ENCODE results near the gene FHIT.
"Not testable (repeated sequence)": the region's sequence is repeated elsewhere in the genome, so short reads cannot be mapped to it uniquely, and the experiment has no call there.

The FHIT gene

GRCh38 chr3:59809016-59809415 is 1442.2 kb downstream of the FHIT start:
- DNase-seq (ENCODE audit: insufficient read length) (no peak), FAIRE-seq (no peak)
- TF ChIP-seq POLR2AphosphoS5 (IDR thresholded peaks at IDR 0.05; ENCODE audit: low read depth, low read length) (no peak), POLR2A (IDR thresholded peaks at IDR 0.05; ENCODE audit: low read depth, low read length) (no peak), TAF1 (IDR thresholded peaks at IDR 0.05; ENCODE audit: borderline replicate concordance, low read depth, low read length) (no peak)

- no peak for TF ChIP-seq POLR2AphosphoS5 (IDR thresholded peaks at IDR 0.05; ENCODE audit: low read depth, low read length)
- no peak for TF ChIP-seq TAF1 (IDR thresholded peaks at IDR 0.05; ENCODE audit: borderline replicate concordance, low read depth, low read length)
- TF ChIP-seq POLR2A (IDR thresholded peaks at IDR 0.05; ENCODE audit: low read depth, low read length), result no peak
- no peak for FAIRE-seq
- DNase-seq (ENCODE audit: insufficient read length), result no peak
Measured at GRCh38 chr3:59808446-59808845, 1442.8 kb downstream of the FHIT start.

GRCh38 chr3:59803268-59803667 is 1448.0 kb downstream of the FHIT start:
- no peak for TF ChIP-seq TAF1 (IDR thresholded peaks at IDR 0.05; ENCODE audit: borderline replicate concordance, low read depth, low read length)
- TF ChIP-seq POLR2A (IDR thresholded peaks at IDR 0.05; ENCODE audit: low read depth, low read length), result no peak
- no peak for TF ChIP-seq POLR2AphosphoS5 (IDR thresholded peaks at IDR 0.05; ENCODE audit: low read depth, low read length)
- DNase-seq (ENCODE audit: insufficient read length) (no peak), FAIRE-seq (no peak)

- not testable (repeated sequence) for FAIRE-seq
Measured at GRCh38 chr3:59802453-59802852, 1448.8 kb downstream of the FHIT start.

GRCh38 chr3:59802045-59802444 is 1449.2 kb downstream of the FHIT start:
- no peak for TF ChIP-seq POLR2A (IDR thresholded peaks at IDR 0.05; ENCODE audit: low read depth, low read length)
- no peak for TF ChIP-seq POLR2AphosphoS5 (IDR thresholded peaks at IDR 0.05; ENCODE audit: low read depth, low read length)
- no peak for TF ChIP-seq TAF1 (IDR thresholded peaks at IDR 0.05; ENCODE audit: borderline replicate concordance, low read depth, low read length)
- no peak for FAIRE-seq
- DNase-seq (ENCODE audit: insufficient read length), result no peak

More at GRCh38 chr3:59802453-59802852, 1448.8 kb downstream of the FHIT start:
- DNase-seq (ENCODE audit: insufficient read length), result not testable (repeated sequence)

GRCh38 chr3:59800481-59800880 is 1450.8 kb downstream of the FHIT start:
- no peak for FAIRE-seq
- TF ChIP-seq TAF1 (IDR thresholded peaks at IDR 0.05; ENCODE audit: borderline replicate concordance, low read depth, low read length), result no peak
- TF ChIP-seq POLR2AphosphoS5 (IDR thresholded peaks at IDR 0.05; ENCODE audit: low read depth, low read length), result no peak
- TF ChIP-seq POLR2A (IDR thresholded peaks at IDR 0.05; ENCODE audit: low read depth, low read length), result no peak
- no peak for DNase-seq (ENCODE audit: insufficient read length)

- TF ChIP-seq POLR2A (IDR thresholded peaks at IDR 0.05; ENCODE audit: low read depth, low read length) (no peak), TAF1 (IDR thresholded peaks at IDR 0.05; ENCODE audit: borderline replicate concordance, low read depth, low read length) (no peak), POLR2AphosphoS5 (IDR thresholded peaks at IDR 0.05; ENCODE audit: low read depth, low read length) (no peak)
- DNase-seq (ENCODE audit: insufficient read length) (no peak), FAIRE-seq (no peak)
Measured at GRCh38 chr3:59798372-59799086, 1452.7 kb downstream of the FHIT start.

GRCh38 chr3:59797533-59797932 is 1453.7 kb downstream of the FHIT start:
- TF ChIP-seq POLR2AphosphoS5 (IDR thresholded peaks at IDR 0.05; ENCODE audit: low read depth, low read length) (no peak), POLR2A (IDR thresholded peaks at IDR 0.05; ENCODE audit: low read depth, low read length) (no peak), TAF1 (IDR thresholded peaks at IDR 0.05; ENCODE audit: borderline replicate concordance, low read depth, low read length) (no peak)
- DNase-seq (ENCODE audit: insufficient read length), result no peak
- no peak for FAIRE-seq

GRCh38 chr3:59796456-59796855 is 1454.8 kb downstream of the FHIT start:
- DNase-seq (ENCODE audit: insufficient read length) (no peak), FAIRE-seq (no peak)
- TF ChIP-seq POLR2A (IDR thresholded peaks at IDR 0.05; ENCODE audit: low read depth, low read length) (no peak), POLR2AphosphoS5 (IDR thresholded peaks at IDR 0.05; ENCODE audit: low read depth, low read length) (no peak), TAF1 (IDR thresholded peaks at IDR 0.05; ENCODE audit: borderline replicate concordance, low read depth, low read length) (no peak)

GRCh38 chr3:59795756-59796155 is 1455.5 kb downstream of the FHIT start:
- FAIRE-seq (no peak), DNase-seq (ENCODE audit: insufficient read length) (no peak)
- no peak for TF ChIP-seq POLR2AphosphoS5 (IDR thresholded peaks at IDR 0.05; ENCODE audit: low read depth, low read length)
- TF ChIP-seq TAF1 (IDR thresholded peaks at IDR 0.05; ENCODE audit: borderline replicate concordance, low read depth, low read length), result no peak
- TF ChIP-seq POLR2A (IDR thresholded peaks at IDR 0.05; ENCODE audit: low read depth, low read length), result no peak

GRCh38 chr3:59793976-59794375 is 1457.3 kb downstream of the FHIT start:
- no peak for DNase-seq (ENCODE audit: insufficient read length)
- FAIRE-seq, result no peak
- TF ChIP-seq POLR2AphosphoS5 (IDR thresholded peaks at IDR 0.05; ENCODE audit: low read depth, low read length) (no peak), POLR2A (IDR thresholded peaks at IDR 0.05; ENCODE audit: low read depth, low read length) (no peak), TAF1 (IDR thresholded peaks at IDR 0.05; ENCODE audit: borderline replicate concordance, low read depth, low read length) (no peak)

- no peak for TF ChIP-seq POLR2AphosphoS5 (IDR thresholded peaks at IDR 0.05; ENCODE audit: low read depth, low read length)
- no peak for TF ChIP-seq POLR2A (IDR thresholded peaks at IDR 0.05; ENCODE audit: low read depth, low read length)
- TF ChIP-seq TAF1 (IDR thresholded peaks at IDR 0.05; ENCODE audit: borderline replicate concordance, low read depth, low read length), result no peak
- FAIRE-seq, result no peak
- DNase-seq (ENCODE audit: insufficient read length), result no peak
Measured at GRCh38 chr3:59791774-59792308, 1459.4 kb downstream of the FHIT start.

Measured in GM12892 (cell line).